ENCODE data around the gene ALG14.

- no peak for TF ChIP-seq CTCF (IDR thresholded peaks at IDR 0.05; ENCODE audit: insufficient read depth, low read length, poor library complexity, severe bottlenecking)
- no peak for TF ChIP-seq EZH2phosphoT487 (conservative IDR thresholded peaks at IDR 0.05; ENCODE audit: low read length)
These were observed 79.7 kb downstream of the ALG14 start for GRCh38 chr1:94992863-94993563.
